Naive thymus-derived CD4-positive, alpha-beta T cell (primary cell): ENCODE results near the gene C14orf180. TPM values are rescaled to one million over a fixed set of nuclear protein-coding genes. Genes with fewer than 3 reads are reported as not detected.

ENCODE experiments used
- ATAC-seq: fragments of 150-1000 bp; cut with Tn5 transposase; 2 replicates; pipeline ENCODE4 v1.10.0; 2021; ENCODE audit warnings: mild to moderate bottlenecking, moderate library complexity
- CTCF ChIA-PET: fragments of 350-600 bp; sonication (Branson Sonifier 250); formaldehyde crosslinking; loops from one replicate; lab custom pipeline; 2021; ENCODE audit warnings: antibody characterized with exemption; lab: Charles Lee
- POLR2A ChIA-PET: fragments of 350-600 bp; sonication (Branson Sonifier 250); formaldehyde crosslinking; loops from one replicate; lab custom pipeline; 2021; ENCODE audit warnings: antibody characterized with exemption, inconsistent platforms; lab: Charles Lee
- DNase-seq, 9 donors: peaks; one replicate each; pipeline versions ENCODE4 v3.0.0 to v3.0.0-alpha.2; 2020 to 2022; ENCODE audit warnings: mixed read lengths in 1 of 9
- H3K27ac ChIP-seq: one replicate; pipeline ENCODE4 v1.7.0; 2013; ENCODE audit warnings: mild to moderate bottlenecking, low read depth, low read length, moderate library complexity
- H3K27me3 ChIP-seq, 2 donors: one replicate each; pipeline ENCODE4 v1.7.0; 2013; ENCODE audit warnings: low read length in 2 of 2, mild to moderate bottlenecking in 2 of 2, moderate library complexity in 2 of 2; ENCODE audit not compliant: control insufficient read depth in 2 of 2, insufficient read depth in 2 of 2
- H3K36me3 ChIP-seq, 3 experiments: 1 replicate in 2 of 3; 2 replicates in 1 of 3; pipeline ENCODE4 v1.7.0; 2013; ENCODE audit warnings: low read length in 3 of 3, mild to moderate bottlenecking in 3 of 3, moderate library complexity in 1 of 3; ENCODE audit not compliant: insufficient read depth in 3 of 3, control insufficient read depth in 2 of 3
- H3K4me1 ChIP-seq, 2 donors: one replicate each; pipeline ENCODE4 v1.7.0; 2013; ENCODE audit warnings: low read length in 2 of 2, mild to moderate bottlenecking in 2 of 2, moderate library complexity in 1 of 2; ENCODE audit not compliant: control insufficient read depth in 2 of 2, insufficient read depth in 2 of 2
- H3K4me3 ChIP-seq: 2 replicates; pipeline ENCODE4 v1.7.0; 2013; ENCODE audit warnings: mild to moderate bottlenecking, low read length
- H3K9me3 ChIP-seq, 3 experiments: 1 replicate in 2 of 3; 2 replicates in 1 of 3; pipeline ENCODE4 v1.7.0; 2013; ENCODE audit warnings: low read length in 3 of 3; ENCODE audit not compliant: control insufficient read depth in 2 of 3
- H3K27ac Mint-ChIP-seq, 9 donors: one replicate each; pipeline ENCODE4 v1.8.0; 2020 to 2022; ENCODE audit warnings: mixed read lengths in 9 of 9, mild to moderate bottlenecking in 8 of 9, moderate library complexity in 5 of 9, inconsistent platforms in 2 of 9
- H3K27me3 Mint-ChIP-seq, 5 donors: one replicate each; pipeline ENCODE4 v1.8.0; 2021 to 2022; ENCODE audit warnings: mixed read lengths in 5 of 5, mild to moderate bottlenecking in 1 of 5
- H3K36me3 Mint-ChIP-seq, 5 donors: one replicate each; pipeline ENCODE4 v1.8.0; 2020 to 2022; ENCODE audit warnings: mixed read lengths in 5 of 5, mild to moderate bottlenecking in 3 of 5, inconsistent platforms in 1 of 5
- H3K4me1 Mint-ChIP-seq, 7 donors: one replicate each; pipeline ENCODE4 v1.8.0; 2020 to 2022; ENCODE audit warnings: mixed read lengths in 7 of 7, mild to moderate bottlenecking in 3 of 7, inconsistent platforms in 1 of 7
- H3K4me3 Mint-ChIP-seq, 10 donors: one replicate each; pipeline ENCODE4 v1.8.0; 2020 to 2022; ENCODE audit warnings: mild to moderate bottlenecking in 10 of 10, mixed read lengths in 10 of 10, moderate library complexity in 6 of 10, inconsistent platforms in 2 of 10
- H3K9me3 Mint-ChIP-seq, 11 donors: one replicate each; pipeline ENCODE4 v1.8.0; 2020 to 2022; ENCODE audit warnings: mixed read lengths in 11 of 11, mild to moderate bottlenecking in 4 of 11, inconsistent platforms in 1 of 11, moderate library complexity in 1 of 11
- intact Hi-C, 2 donors: fragments of 100-400 bp; cut with micrococcal nuclease; formaldehyde crosslinking; loops; one replicate each; pipeline ENCODE4 v1.15.1; 2023
- polyA plus RNA-seq, 2 donors: library from polyadenylated mRNA; unstranded; fragments of 300-500 nt; fragmentation: Illumina TruSeq; gene quantifications; one replicate each; pipeline ENCODE4 v1.2.3, GENCODE V29; 2021
- total RNA-seq, 6 experiments: library from RNA in 5 of 6; stranded (reverse) in 5 of 6; gene quantifications; 1 replicate in 5 of 6; 2 replicates in 1 of 6; pipeline ENCODE4 v1.2.3 and lab custom pipeline; 2021 to 2026

The C14orf180 gene
- total and polyA plus RNA-seq, 7 experiments from 2014 or later: not detected

DNA sequence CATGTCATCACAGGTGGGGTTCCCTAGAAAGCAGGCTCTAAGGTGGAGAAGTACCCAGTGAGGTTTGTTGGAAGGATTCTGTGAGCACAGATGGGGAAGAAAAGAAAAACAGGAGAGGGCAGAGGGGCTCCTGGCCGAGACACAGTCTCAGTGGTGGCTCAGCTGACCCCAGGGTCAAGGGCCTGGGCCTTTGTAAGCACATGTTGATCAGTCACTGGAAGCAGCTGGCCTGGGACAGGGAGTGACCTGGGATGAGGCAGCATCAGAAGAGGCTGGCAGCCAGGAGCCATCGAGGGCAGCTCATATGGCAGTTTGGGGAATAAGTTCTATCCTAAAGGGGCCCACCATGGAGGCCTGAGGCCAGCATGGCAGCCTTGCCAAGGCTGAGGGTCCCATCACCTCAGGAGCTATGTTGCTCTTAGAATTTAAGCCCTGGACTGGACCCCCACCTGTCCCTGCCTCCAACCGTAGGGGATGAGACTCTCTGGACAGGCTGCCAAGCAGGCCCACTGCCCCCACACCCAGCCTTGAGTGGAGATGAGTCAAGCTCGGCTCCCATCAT lies 31.3 kb downstream of the C14orf180 start:
- H3K27me3 ChIP-seq: no peaks in the 10 kb centered on the region
- no peak overlapping the region for H3K27ac Mint-ChIP-seq
- CTCF ChIA-PET: no interaction called here

GRCh38 chr14:104611881-104612280 lies 32.3 kb downstream of the C14orf180 start:
- H3K27me3 Mint-ChIP-seq: peaks cover 13 to 41% (median 38%) of the 10 kb centered on the region in 5 donors
- Histone ChIP-seq H3K36me3 (no peaks in the 10 kb centered on the region), H3K4me3 (no peak overlapping the region), H3K27ac (no peak overlapping the region), H3K27me3 (no peaks in the 10 kb centered on the region), H3K4me1 (no peaks in the 10 kb centered on the region), H3K9me3 (no peaks in the 10 kb centered on the region)
- ATAC-seq (no peak), DNase-seq (no peak)
- H3K4me1 Mint-ChIP-seq: no peaks in the 10 kb centered on the region
- H3K4me3 Mint-ChIP-seq: no peak overlapping the region
- intact Hi-C loops: no loop called here
- H3K9me3 Mint-ChIP-seq: peaks cover 0 to 8% (median 0%) of the 10 kb centered on the region in 11 donors
- H3K36me3 Mint-ChIP-seq: peaks cover 0 to 5% (median 0%) of the 10 kb centered on the region in 5 donors
- no peak overlapping the region for H3K27ac Mint-ChIP-seq
- ChIA-PET POLR2A (no interaction called here), CTCF (no interaction called here)

More for the DNA sequence above, 31.3 kb downstream of the C14orf180 start:
- no peak overlapping the region for H3K4me3 Mint-ChIP-seq
- Histone ChIP-seq H3K4me1 (no peaks in the 10 kb centered on the region), H3K27ac (no peak overlapping the region), H3K4me3 (no peak overlapping the region), H3K36me3 (no peaks in the 10 kb centered on the region), H3K9me3 (no peaks in the 10 kb centered on the region)
- intact Hi-C loops: no loop called here
- H3K4me1 Mint-ChIP-seq: no peaks in the 10 kb centered on the region
- no peak for ATAC-seq
- peaks cover 20 to 43% (median 38%) of the 10 kb centered on the region in 5 donors for H3K27me3 Mint-ChIP-seq
- H3K9me3 Mint-ChIP-seq: peaks cover 0 to 8% (median 0%) of the 10 kb centered on the region in 11 donors
- no peak for DNase-seq
- peaks cover 0 to 6% (median 0%) of the 10 kb centered on the region in 5 donors for H3K36me3 Mint-ChIP-seq
- POLR2A ChIA-PET: no interaction called here

DNA sequence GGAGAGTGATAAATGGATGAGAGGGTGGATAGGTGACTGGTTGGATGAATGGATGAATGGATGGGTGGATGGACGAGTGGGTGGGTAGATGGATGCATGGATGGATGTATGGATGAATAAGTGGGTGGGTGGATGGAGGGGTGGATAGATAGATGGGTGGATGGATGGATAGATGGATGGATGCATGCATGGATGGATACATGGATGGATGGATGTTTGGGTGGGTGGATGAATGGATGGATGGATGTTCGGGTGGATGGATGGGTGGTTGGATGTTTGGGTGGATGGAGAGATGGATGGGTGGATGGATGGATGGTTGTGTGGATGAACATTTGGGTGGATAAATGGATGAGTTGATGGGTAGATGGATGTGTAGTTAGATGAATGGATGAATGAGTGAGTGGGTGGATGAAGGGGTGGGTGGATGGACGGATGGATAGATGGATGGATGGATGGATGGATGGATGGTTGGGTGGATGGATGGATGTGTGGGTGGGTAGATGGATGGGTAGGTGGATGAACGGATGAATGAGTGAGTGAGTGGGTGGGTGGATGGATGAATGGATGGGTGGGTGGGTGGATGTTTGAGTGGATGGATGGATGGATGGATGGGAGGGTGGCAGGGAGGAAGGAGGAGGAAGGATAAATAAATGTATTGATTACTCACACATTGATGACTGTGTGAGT lies 34.7 kb downstream of the C14orf180 start:
- H3K27me3 Mint-ChIP-seq: peaks cover 18 to 45% (median 36%) of the 10 kb centered on the region in 5 donors
- Histone ChIP-seq H3K27ac (no peak overlapping the region), H3K4me3 (no peak overlapping the region), H3K36me3 (no peaks in the 10 kb centered on the region), H3K9me3 (no peaks in the 10 kb centered on the region), H3K4me1 (no peaks in the 10 kb centered on the region), H3K27me3 (no peaks in the 10 kb centered on the region)
- ChIA-PET CTCF (no interaction called here), POLR2A (no interaction called here)
- intact Hi-C loops: no loop called here
- H3K27ac Mint-ChIP-seq: no peak overlapping the region
- no peak for DNase-seq
- H3K4me3 Mint-ChIP-seq: no peak overlapping the region
- H3K9me3 Mint-ChIP-seq: peaks cover 0 to 5% (median under 1%) of the 10 kb centered on the region in 11 donors
- peaks cover 0 to 3% (median 2%) of the 10 kb centered on the region in 5 donors for H3K36me3 Mint-ChIP-seq
- H3K4me1 Mint-ChIP-seq: peaks cover 0 to 4% (median 0%) of the 10 kb centered on the region in 7 donors
- ATAC-seq: no peak

DNA sequence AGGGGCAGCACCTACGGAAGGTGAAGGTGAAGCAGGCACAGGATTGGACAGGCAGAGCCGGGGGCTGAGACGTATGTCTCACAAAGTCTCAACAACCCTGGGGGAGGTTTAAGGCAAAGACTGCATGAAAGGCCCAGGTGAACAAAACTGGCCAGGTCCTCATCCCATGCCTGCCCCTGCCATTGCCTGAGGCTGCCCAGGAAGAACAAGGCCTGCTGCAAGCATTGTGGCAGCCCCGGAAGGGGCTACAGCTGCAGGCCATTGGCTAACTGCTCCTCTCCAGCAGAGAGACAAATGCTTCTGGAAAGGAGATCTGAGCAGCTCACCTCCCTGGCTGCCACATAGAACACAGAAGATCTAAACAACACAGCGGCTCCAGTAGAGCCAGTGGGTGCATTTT lies 45.4 kb downstream of the C14orf180 start:
- POLR2A ChIA-PET: no interaction called here
- H3K4me3 Mint-ChIP-seq: no peak overlapping the region
- H3K36me3 Mint-ChIP-seq: peaks cover 0 to 20% (median 9%) of the 10 kb centered on the region in 5 donors
- intact Hi-C loops: no loop called here
- H3K27ac Mint-ChIP-seq: no peak overlapping the region
- no peaks in the 10 kb centered on the region for H3K4me1 ChIP-seq
- no peak for ATAC-seq
- H3K27me3 Mint-ChIP-seq: peaks cover 14 to 35% (median 31%) of the 10 kb centered on the region in 5 donors
- no peaks in the 10 kb centered on the region for H3K27me3 ChIP-seq
- no peak overlapping the region for H3K27ac ChIP-seq
- DNase-seq: no peak
- CTCF ChIA-PET: no interaction called here
- H3K4me3 ChIP-seq: no peak overlapping the region
- H3K9me3 Mint-ChIP-seq: peaks cover 3 to 52% (median 16%) of the 10 kb centered on the region in 11 donors
- H3K36me3 ChIP-seq: no peaks in the 10 kb centered on the region
- peaks cover 0 to 2% (median 0%) of the 10 kb centered on the region in 7 donors for H3K4me1 Mint-ChIP-seq
- peaks cover 0 to 11% (median 0%) of the 10 kb centered on the region in 3 experiments for H3K9me3 ChIP-seq

GRCh38 chr14:104632781-104633180 lies 53.2 kb downstream of the C14orf180 start:
- peaks cover 0 to 9% (median 4%) of the 10 kb centered on the region in 5 donors for H3K27me3 Mint-ChIP-seq
- no peaks in the 10 kb centered on the region for H3K4me1 Mint-ChIP-seq
- Histone ChIP-seq H3K27ac (no peak overlapping the region), H3K4me3 (no peak overlapping the region), H3K4me1 (no peaks in the 10 kb centered on the region), H3K27me3 (no peaks in the 10 kb centered on the region), H3K9me3 (peaks cover 0 to 11% (median 0%) of the 10 kb centered on the region in 3 experiments), H3K36me3 (no peaks in the 10 kb centered on the region)
- ATAC-seq: no peak
- H3K36me3 Mint-ChIP-seq: peaks cover 0 to 11% (median 3%) of the 10 kb centered on the region in 5 donors
- no peak overlapping the region for H3K27ac Mint-ChIP-seq
- DNase-seq: no peak
- peaks cover 0 to 23% (median 7%) of the 10 kb centered on the region in 11 donors for H3K9me3 Mint-ChIP-seq
- ChIA-PET POLR2A (no interaction called here), CTCF (interaction anchor here (0.6 kb wide), 1 partner anchor 76 kb away, joined by 7 read pairs; no protein-coding TSS in a partner anchor)
- no peak overlapping the region for H3K4me3 Mint-ChIP-seq
- intact Hi-C loops: no loop called here

DNA sequence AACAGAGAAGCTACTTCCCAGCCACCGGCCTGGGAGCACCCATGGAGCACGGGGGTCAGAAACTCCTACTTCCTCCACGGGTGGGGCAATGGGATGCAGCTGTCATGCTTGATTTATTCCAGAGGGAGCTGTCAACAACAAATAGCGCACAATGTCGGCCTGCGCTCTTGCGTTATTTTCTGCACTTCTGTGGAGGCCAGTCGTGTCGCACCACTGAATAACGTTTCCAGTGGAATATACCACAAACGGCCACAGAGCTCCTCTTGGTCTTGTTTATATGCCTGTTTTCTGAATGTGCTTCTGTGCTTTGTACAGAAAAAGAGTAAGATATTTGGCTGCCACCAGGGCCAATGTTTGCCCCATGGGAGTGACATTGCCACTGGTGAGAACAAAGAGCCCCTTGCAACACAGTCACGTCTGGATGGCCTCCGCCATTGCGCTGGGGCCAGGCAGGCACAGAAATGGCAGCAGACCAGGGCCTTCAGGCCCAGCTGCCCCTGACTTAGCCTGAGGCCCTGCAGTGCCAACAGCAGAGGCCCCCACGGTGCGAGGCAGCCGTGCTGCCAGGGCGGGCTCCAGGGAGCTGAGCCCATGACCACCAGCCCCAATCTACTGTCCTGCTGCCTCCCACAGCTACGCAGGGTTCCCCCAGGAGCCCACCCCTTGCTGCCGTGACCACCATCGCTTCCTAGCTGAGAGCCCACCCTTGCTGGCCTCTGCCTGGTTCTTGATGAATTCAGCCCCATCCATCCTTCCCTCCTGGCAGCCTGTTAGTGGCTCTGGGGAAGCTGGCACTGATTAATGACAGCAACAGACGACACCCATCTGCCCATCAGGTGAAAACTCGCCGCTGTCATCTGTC lies 53.9 kb downstream of the C14orf180 start:
- no peaks in the 10 kb centered on the region for H3K36me3 ChIP-seq
- no peak overlapping the region for H3K27ac Mint-ChIP-seq
- no peaks in the 10 kb centered on the region for H3K4me1 Mint-ChIP-seq
- H3K4me3 Mint-ChIP-seq: no peak overlapping the region
- intact Hi-C loops: no loop called here
- peaks cover 0 to 16% (median 5%) of the 10 kb centered on the region in 11 donors for H3K9me3 Mint-ChIP-seq
- peaks cover 0 to 11% (median 0%) of the 10 kb centered on the region in 3 experiments for H3K9me3 ChIP-seq
- H3K4me3 ChIP-seq: no peak overlapping the region
- peaks cover 3 to 10% (median 4%) of the 10 kb centered on the region in 5 donors for H3K27me3 Mint-ChIP-seq
- ATAC-seq (no peak), DNase-seq (no peak)
- CTCF ChIA-PET: no interaction called here
- H3K4me1 ChIP-seq: no peaks in the 10 kb centered on the region
- no peak overlapping the region for H3K27ac ChIP-seq
- H3K27me3 ChIP-seq: no peaks in the 10 kb centered on the region
- H3K36me3 Mint-ChIP-seq: peaks cover 0 to 7% (median 3%) of the 10 kb centered on the region in 5 donors
- POLR2A ChIA-PET: no interaction called here
